GM12878 (cell line): ENCODE measurements around the gene FAM163B.

Source experiments
- CBFB ChIP-seq: IDR thresholded peaks from 2 replicates; pipeline ENCODE4 v1.6.1; 2016; ENCODE audit warnings: antibody characterized with exemption, low read depth
- CBX3 ChIP-seq: fragments of 200-600 bp; sonication (generic); IDR thresholded peaks from 2 replicates; pipeline ENCODE4 v1.6.1; 2016; ENCODE audit warnings: low read depth, borderline replicate concordance
- CHD2 ChIP-seq: IDR thresholded peaks from 2 replicates; pipeline ENCODE4 v1.6.1; 2011; ENCODE audit warnings: low read depth, low read length, improper control_type of control experiment, borderline replicate concordance
- EP300 ChIP-seq, 2 experiments: fragments of 150-350 bp in 1 of 2; IDR thresholded peaks; 2 replicates each; pipeline ENCODE4 v1.6.1; 2011 to 2012; ENCODE audit warnings: low read depth in 2 of 2, low read length in 2 of 2, borderline replicate concordance in 1 of 2, improper control_type of control experiment in 1 of 2, inconsistent platforms in 1 of 2; ENCODE audit not compliant: control insufficient read depth in 1 of 2
- ETV6 ChIP-seq, 2 experiments: fragments of 450-650 bp in 1 of 2; IDR thresholded peaks in 1 of 2; conservative IDR thresholded peaks in 1 of 2; 2 replicates each; pipeline ENCODE4 v1.6.1; 2014; ENCODE audit warnings: antibody characterized with exemption in 1 of 2, borderline replicate concordance in 1 of 2, low read depth in 1 of 2, mild to moderate bottlenecking in 1 of 2, moderate library complexity in 1 of 2
- EZH2 ChIP-seq: IDR thresholded peaks from 2 replicates; pipeline ENCODE4 v1.6.1; 2012; ENCODE audit warnings: low read depth, mild to moderate bottlenecking, control low read depth, inconsistent platforms, low read length, borderline replicate concordance; ENCODE audit not compliant: control insufficient read depth
- GABPA ChIP-seq: IDR thresholded peaks from 2 replicates; pipeline ENCODE4 v1.6.1; 2014; ENCODE audit warnings: antibody characterized with exemption, low read depth, mild to moderate bottlenecking, inconsistent platforms
- MYC ChIP-seq: IDR thresholded peaks from 2 replicates; pipeline ENCODE4 v1.6.1; 2011; ENCODE audit warnings: mild to moderate bottlenecking, low read length, moderate library complexity, inconsistent platforms; ENCODE audit not compliant: insufficient read depth, insufficient replicate concordance, insufficient read length, severe bottlenecking
- RAD21 ChIP-seq: IDR thresholded peaks from 2 replicates; pipeline ENCODE4 v1.6.1; 2011; ENCODE audit warnings: mild to moderate bottlenecking, low read depth, low read length, moderate library complexity; ENCODE audit not compliant: insufficient read depth
- RFX5 ChIP-seq: IDR thresholded peaks from 2 replicates; pipeline ENCODE4 v1.6.1; 2011; ENCODE audit warnings: low read depth, low read length, improper control_type of control experiment
- TF ChIP-seq, protein P1 (sequence below), 3 experiments: IDR thresholded peaks in 2 of 3; conservative IDR thresholded peaks in 1 of 3; 2 replicates each; pipeline ENCODE4 v1.5.1; 2011; ENCODE audit warnings: low read depth in 3 of 3, low read length in 3 of 3, mild to moderate bottlenecking in 3 of 3, control low read depth in 2 of 3, moderate library complexity in 2 of 3, inconsistent platforms in 1 of 3, mixed read lengths in 1 of 3; ENCODE audit not compliant: control insufficient read depth in 2 of 3, insufficient read depth in 1 of 3; ENCODE audit errors: extremely low read depth in 1 of 3
- TF ChIP-seq, protein P2 (sequence below): fragments of 450-650 bp; IDR thresholded peaks from 2 replicates; pipeline ENCODE4 v1.6.1; 2017; ENCODE audit warnings: low read depth, mild to moderate bottlenecking, moderate library complexity

DNA sequence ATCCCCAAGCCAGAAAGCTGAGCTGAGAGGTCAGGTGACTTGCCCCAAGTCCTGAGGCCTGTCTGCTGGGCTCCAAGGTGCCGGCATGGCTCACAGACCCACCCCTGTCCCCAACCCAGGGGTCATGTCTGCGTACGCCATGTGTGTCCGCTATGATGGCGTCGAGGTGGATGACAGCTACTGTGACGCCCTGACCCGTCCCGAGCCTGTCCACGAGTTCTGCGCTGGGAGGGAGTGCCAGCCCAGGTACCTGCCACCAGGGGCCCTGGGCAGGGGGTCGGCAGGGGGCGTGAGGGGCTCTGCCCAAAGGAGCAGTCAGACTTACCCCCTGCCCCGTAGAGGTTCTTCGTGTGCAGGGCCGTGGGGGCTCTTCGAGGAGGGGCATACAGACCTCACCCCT, 42.4 kb downstream of the FAM163B start:
- TF ChIP-seq CHD2 (no peak), CBX3 (no peak), RFX5 (no peak), RAD21 (no peak), GABPA (no peak), ETV6 (conservative IDR thresholded peaks at IDR 0.05 in 1 of 2, IDR thresholded peaks at IDR 0.05 in 1 of 2; ENCODE audit: borderline replicate concordance in 1 of 2, low read depth in 1 of 2) (no peak), CBFB (no peak), EZH2 (no peak), MYC (no peak), EP300 (IDR thresholded peaks at IDR 0.05; ENCODE audit: borderline replicate concordance in 1 of 2, control insufficient read depth in 1 of 2, low read depth in 2 of 2, low read length in 2 of 2) (no peak)
- TF ChIP-seq, protein P1, sequence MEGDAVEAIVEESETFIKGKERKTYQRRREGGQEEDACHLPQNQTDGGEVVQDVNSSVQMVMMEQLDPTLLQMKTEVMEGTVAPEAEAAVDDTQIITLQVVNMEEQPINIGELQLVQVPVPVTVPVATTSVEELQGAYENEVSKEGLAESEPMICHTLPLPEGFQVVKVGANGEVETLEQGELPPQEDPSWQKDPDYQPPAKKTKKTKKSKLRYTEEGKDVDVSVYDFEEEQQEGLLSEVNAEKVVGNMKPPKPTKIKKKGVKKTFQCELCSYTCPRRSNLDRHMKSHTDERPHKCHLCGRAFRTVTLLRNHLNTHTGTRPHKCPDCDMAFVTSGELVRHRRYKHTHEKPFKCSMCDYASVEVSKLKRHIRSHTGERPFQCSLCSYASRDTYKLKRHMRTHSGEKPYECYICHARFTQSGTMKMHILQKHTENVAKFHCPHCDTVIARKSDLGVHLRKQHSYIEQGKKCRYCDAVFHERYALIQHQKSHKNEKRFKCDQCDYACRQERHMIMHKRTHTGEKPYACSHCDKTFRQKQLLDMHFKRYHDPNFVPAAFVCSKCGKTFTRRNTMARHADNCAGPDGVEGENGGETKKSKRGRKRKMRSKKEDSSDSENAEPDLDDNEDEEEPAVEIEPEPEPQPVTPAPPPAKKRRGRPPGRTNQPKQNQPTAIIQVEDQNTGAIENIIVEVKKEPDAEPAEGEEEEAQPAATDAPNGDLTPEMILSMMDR (IDR thresholded peaks at IDR 0.05 in 2 of 3, conservative IDR thresholded peaks at IDR 0.05 in 1 of 3; ENCODE audit: control insufficient read depth in 2 of 3, extremely low read depth in 1 of 3, insufficient read depth in 1 of 3, low read depth in 3 of 3, low read length in 3 of 3) = no peak
- TF ChIP-seq, protein P2, sequence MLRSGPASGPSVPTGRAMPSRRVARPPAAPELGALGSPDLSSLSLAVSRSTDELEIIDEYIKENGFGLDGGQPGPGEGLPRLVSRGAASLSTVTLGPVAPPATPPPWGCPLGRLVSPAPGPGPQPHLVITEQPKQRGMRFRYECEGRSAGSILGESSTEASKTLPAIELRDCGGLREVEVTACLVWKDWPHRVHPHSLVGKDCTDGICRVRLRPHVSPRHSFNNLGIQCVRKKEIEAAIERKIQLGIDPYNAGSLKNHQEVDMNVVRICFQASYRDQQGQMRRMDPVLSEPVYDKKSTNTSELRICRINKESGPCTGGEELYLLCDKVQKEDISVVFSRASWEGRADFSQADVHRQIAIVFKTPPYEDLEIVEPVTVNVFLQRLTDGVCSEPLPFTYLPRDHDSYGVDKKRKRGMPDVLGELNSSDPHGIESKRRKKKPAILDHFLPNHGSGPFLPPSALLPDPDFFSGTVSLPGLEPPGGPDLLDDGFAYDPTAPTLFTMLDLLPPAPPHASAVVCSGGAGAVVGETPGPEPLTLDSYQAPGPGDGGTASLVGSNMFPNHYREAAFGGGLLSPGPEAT = no peak
